ENCODE data around the gene NPTX2.

GRCh38 chr7:98629001-98629431, 11.9 kb downstream of the NPTX2 start:
- TF ChIP-seq CTCF (IDR thresholded peaks at IDR 0.05), result no peak
- no peak for TF ChIP-seq EZH2 (IDR thresholded peaks at IDR 0.05)

Data from neural progenitor cell (in vitro differentiated cells).